Fibroblast of mammary gland (primary cell): ENCODE measurements around the gene AP4E1.
A peak's percentile ranks its signal among the peaks of the same experiment; 100 is the strongest.

Source experiments
- DNase-seq: peaks from one replicate; pipeline ENCODE4 v3.0.0-alpha.2; 2010; ENCODE audit warnings: low read depth
- H3K4me3 ChIP-seq: 2 replicates; pipeline ENCODE4 v1.5.1; 2011; ENCODE audit warnings: low read depth, mild to moderate bottlenecking, low read length, moderate library complexity; ENCODE audit not compliant: control insufficient read depth
- CTCF ChIP-seq: conservative IDR thresholded peaks from 2 replicates; pipeline ENCODE4 v1.5.1; 2011; ENCODE audit warnings: low read depth, low read length, inconsistent platforms; ENCODE audit not compliant: control insufficient read depth, insufficient read depth

The AP4E1 gene

GRCh38 chr15:50977162-50977561, 68.7 kb downstream of the AP4E1 start:
- TF ChIP-seq CTCF = no peak

GRCh38 chr15:50978580-50978979, 70.1 kb downstream of the AP4E1 start:
- TF ChIP-seq CTCF = no peak
- DNase-seq = no peak
- no peak overlapping the region for H3K4me3 ChIP-seq

More at GRCh38 chr15:50977162-50977561, 68.7 kb downstream of the AP4E1 start:
- H3K4me3 ChIP-seq = no peak overlapping the region
- DNase-seq = no peak

GRCh38 chr15:50979041-50979440, 70.6 kb downstream of the AP4E1 start:
- no peak for DNase-seq
- no peak for TF ChIP-seq CTCF

GRCh38 chr15:50993598-50993997, 85.1 kb downstream of the AP4E1 start:
- no peak for TF ChIP-seq CTCF
- DNase-seq = peak; percentile 30
- no peak overlapping the region for H3K4me3 ChIP-seq

More at GRCh38 chr15:50979041-50979440, 70.6 kb downstream of the AP4E1 start:
- H3K4me3 ChIP-seq = no peak overlapping the region

GRCh38 chr15:50996641-50997040, 88.2 kb downstream of the AP4E1 start:
- H3K4me3 ChIP-seq = no peak overlapping the region
- DNase-seq = peak; percentile 65
- no peak for TF ChIP-seq CTCF

GRCh38 chr15:50997371-50998051, 89.0 kb downstream of the AP4E1 start:
- DNase-seq = no peak
- no peak for TF ChIP-seq CTCF

More at GRCh38 chr15:50997371-50998051, 89.0 kb downstream of the AP4E1 start:
- H3K4me3 ChIP-seq = no peak overlapping the region
